Measurements from ENCODE around the gene RSRC1. TPM values are rescaled to one million over a fixed set of nuclear protein-coding genes. Genes with fewer than 3 reads are reported as not detected.
"Not testable (repeated sequence)": the region's sequence is repeated elsewhere in the genome, so short reads cannot be mapped to it uniquely, and the experiment has no call there.

The RSRC1 gene
- total and polyA plus RNA-seq, 5 donors from 2014 or later: 25.8 to 35.7 (median 30.1) TPM

DNA sequence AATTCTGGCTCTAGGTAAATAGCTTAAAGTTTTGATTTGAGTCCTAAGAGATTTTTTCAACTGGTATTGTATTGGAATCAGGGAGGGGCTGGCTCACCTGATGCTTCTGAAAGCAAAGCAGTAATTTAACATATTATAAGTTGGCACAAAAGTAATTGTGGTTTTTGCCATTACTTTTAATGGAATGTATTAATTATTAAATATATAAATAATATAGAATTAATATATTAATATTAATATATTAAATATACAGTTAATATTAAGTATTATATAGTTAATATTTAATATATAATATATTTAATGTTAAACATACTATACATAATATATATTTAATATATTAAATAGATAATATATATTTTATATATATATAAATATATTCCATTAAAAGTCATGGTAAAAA lies 10.4 kb downstream of the RSRC1 start:
- no peak overlapping the region for H3K4me3 Mint-ChIP-seq
- ATAC-seq (ENCODE audit: low read depth in 2 of 2) (no peak), DNase-seq (no peak)
- H3K4me1 ChIP-seq (ENCODE audit: control insufficient read depth, insufficient read depth, low read length, poor library complexity, severe bottlenecking): no peaks in the 10 kb centered on the region
- peaks cover 0 to 2% (median 1%) of the 10 kb centered on the region in 7 donors for H3K9me3 Mint-ChIP-seq
- no peak overlapping the region for H3K27ac ChIP-seq (ENCODE audit: insufficient read depth, low read length, poor library complexity, severe bottlenecking)
- H3K27ac Mint-ChIP-seq: no peak overlapping the region
- no peaks in the 10 kb centered on the region for H3K9me3 ChIP-seq (ENCODE audit: control insufficient read depth in 2 of 2, low read length in 2 of 2)
- peaks cover 28% of the 10 kb centered on the region for H3K36me3 ChIP-seq (ENCODE audit: control insufficient read depth, insufficient read depth, low read length)
- H3K4me3 ChIP-seq (ENCODE audit: low read depth, low read length): no peak overlapping the region
- H3K27me3 Mint-ChIP-seq: no peaks in the 10 kb centered on the region
- H3K4me1 Mint-ChIP-seq: peaks cover 10 to 31% (median 14%) of the 10 kb centered on the region in 4 donors
- peaks cover 33% of the 10 kb centered on the region for H3K36me3 Mint-ChIP-seq
- no peaks in the 10 kb centered on the region for H3K27me3 ChIP-seq (ENCODE audit: control insufficient read depth, insufficient read depth, low read length)

DNA sequence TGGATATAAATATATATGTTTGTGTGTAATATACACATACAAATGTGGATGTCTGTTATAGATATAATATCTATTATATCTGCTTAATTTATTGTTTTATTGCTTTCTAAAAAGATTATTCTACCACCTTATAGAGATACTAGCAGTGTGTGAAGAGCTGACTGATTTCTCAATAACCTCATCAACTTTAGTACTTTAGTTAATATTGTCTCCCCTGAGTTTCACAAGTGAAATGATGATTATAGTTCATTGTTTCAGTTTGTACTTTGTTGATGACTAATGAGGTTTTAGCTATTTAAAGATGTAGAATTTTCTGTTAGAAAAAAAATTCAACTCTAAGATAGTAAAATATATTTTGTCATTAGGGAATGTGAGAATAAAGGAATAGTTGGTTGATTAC lies 11.4 kb downstream of the RSRC1 start:
- no peaks in the 10 kb centered on the region for H3K27me3 ChIP-seq (ENCODE audit: control insufficient read depth, insufficient read depth, low read length)
- no peak overlapping the region for H3K4me3 Mint-ChIP-seq
- H3K27ac Mint-ChIP-seq: no peak overlapping the region

DNA sequence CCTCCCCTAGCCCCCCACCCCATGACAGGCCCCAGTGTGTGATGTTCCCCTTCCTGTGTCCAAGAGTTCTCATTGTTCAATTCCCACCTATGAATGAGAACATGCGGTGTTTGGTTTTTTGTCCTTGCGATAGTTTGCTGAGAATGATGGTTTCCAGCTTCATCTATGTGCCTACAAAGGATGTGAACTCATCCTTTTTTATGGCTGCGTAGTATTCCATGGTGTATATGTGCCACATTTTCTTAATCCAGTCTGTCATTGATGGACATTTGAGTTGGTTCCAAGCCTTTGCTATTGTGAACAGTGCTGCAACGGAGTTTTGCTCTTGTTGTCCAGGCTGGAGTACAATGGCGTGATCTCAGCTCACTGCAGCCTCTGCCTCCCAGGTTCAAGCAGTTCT lies 12.8 kb downstream of the RSRC1 start:
- not testable (repeated sequence) for H3K4me1 ChIP-seq (ENCODE audit: control insufficient read depth, insufficient read depth, low read length, poor library complexity, severe bottlenecking); ATAC-seq (ENCODE audit: low read depth in 2 of 2); H3K4me3 Mint-ChIP-seq; H3K4me3 ChIP-seq (ENCODE audit: low read depth, low read length); H3K27ac Mint-ChIP-seq; H3K27ac ChIP-seq (ENCODE audit: insufficient read depth, low read length, poor library complexity, severe bottlenecking); H3K27me3 ChIP-seq (ENCODE audit: control insufficient read depth, insufficient read depth, low read length); H3K27me3 Mint-ChIP-seq; DNase-seq
- peaks cover 8 to 15% of the 10 kb centered on the region in 2 experiments for H3K9me3 ChIP-seq (ENCODE audit: control insufficient read depth in 2 of 2, low read length in 2 of 2)
- H3K9me3 Mint-ChIP-seq: peaks cover 3 to 20% (median 17%) of the 10 kb centered on the region in 7 donors
- peaks cover 57% of the 10 kb centered on the region for H3K36me3 Mint-ChIP-seq
- H3K36me3 ChIP-seq (ENCODE audit: control insufficient read depth, insufficient read depth, low read length): peaks cover 50% of the 10 kb centered on the region
- H3K4me1 Mint-ChIP-seq: peaks cover 8 to 23% (median 22%) of the 10 kb centered on the region in 4 donors

More for the DNA sequence above, 11.4 kb downstream of the RSRC1 start:
- H3K4me1 ChIP-seq (ENCODE audit: control insufficient read depth, insufficient read depth, low read length, poor library complexity, severe bottlenecking): no peaks in the 10 kb centered on the region
- H3K4me3 ChIP-seq (ENCODE audit: low read depth, low read length): no peak overlapping the region
- Mint-ChIP-seq H3K36me3 (peaks cover 42% of the 10 kb centered on the region), H3K27me3 (no peaks in the 10 kb centered on the region), H3K9me3 (peaks cover 2 to 6% (median 5%) of the 10 kb centered on the region in 7 donors), H3K4me1 (peaks cover 10 to 27% (median 14%) of the 10 kb centered on the region in 4 donors)
- H3K9me3 ChIP-seq (ENCODE audit: control insufficient read depth in 2 of 2, low read length in 2 of 2): peaks cover 3 to 5% of the 10 kb centered on the region in 2 experiments
- no peak overlapping the region for H3K27ac ChIP-seq (ENCODE audit: insufficient read depth, low read length, poor library complexity, severe bottlenecking)
- DNase-seq (no peak), ATAC-seq (ENCODE audit: low read depth in 2 of 2) (no peak)
- H3K36me3 ChIP-seq (ENCODE audit: control insufficient read depth, insufficient read depth, low read length): peaks cover 36% of the 10 kb centered on the region

GRCh38 chr3:158127250-158128219 lies 17.6 kb downstream of the RSRC1 start:
- no peaks in the 10 kb centered on the region for H3K27me3 Mint-ChIP-seq
- H3K4me1 ChIP-seq (ENCODE audit: control insufficient read depth, insufficient read depth, low read length, poor library complexity, severe bottlenecking): no peaks in the 10 kb centered on the region
- H3K4me1 Mint-ChIP-seq: peaks cover 5 to 33% (median 11%) of the 10 kb centered on the region in 4 donors
- no peaks in the 10 kb centered on the region for H3K27me3 ChIP-seq (ENCODE audit: control insufficient read depth, insufficient read depth, low read length)
- H3K36me3 Mint-ChIP-seq: peaks cover 82% of the 10 kb centered on the region
- no peak overlapping the region for H3K27ac Mint-ChIP-seq
- peaks cover 76% of the 10 kb centered on the region for H3K36me3 ChIP-seq (ENCODE audit: control insufficient read depth, insufficient read depth, low read length)
- ATAC-seq (ENCODE audit: low read depth in 2 of 2): no peak
- no peak overlapping the region for H3K27ac ChIP-seq (ENCODE audit: insufficient read depth, low read length, poor library complexity, severe bottlenecking)
- peaks cover 2 to 20% (median 17%) of the 10 kb centered on the region in 7 donors for H3K9me3 Mint-ChIP-seq
- peak overlapping the region in 1 of 4 donors; percentile 24 for H3K4me3 Mint-ChIP-seq
- DNase-seq: no peak
- H3K4me3 ChIP-seq (ENCODE audit: low read depth, low read length): no peak overlapping the region
- peaks cover 11 to 15% of the 10 kb centered on the region in 2 experiments for H3K9me3 ChIP-seq (ENCODE audit: control insufficient read depth in 2 of 2, low read length in 2 of 2)

DNA sequence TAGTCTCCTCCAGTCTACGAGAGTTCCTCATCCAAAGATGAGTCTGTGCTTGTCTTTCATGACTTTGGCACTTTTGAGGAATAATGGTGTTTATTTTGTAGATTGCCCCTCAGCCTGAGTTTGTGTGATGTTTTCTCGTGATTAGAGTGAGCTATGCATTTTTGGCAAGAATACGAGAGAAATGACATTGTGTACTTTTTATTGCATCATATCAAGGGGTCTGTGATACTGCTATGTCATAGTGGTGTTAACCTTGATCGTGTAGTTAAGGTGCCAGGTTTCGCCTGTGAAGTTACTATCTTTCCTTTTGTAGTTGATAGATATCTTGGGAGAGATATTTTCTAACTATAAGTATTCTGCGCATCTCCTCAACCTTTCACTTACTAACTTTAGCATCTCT lies 18.9 kb downstream of the RSRC1 start:
- no peaks in the 10 kb centered on the region for H3K27me3 ChIP-seq (ENCODE audit: control insufficient read depth, insufficient read depth, low read length)
- Mint-ChIP-seq H3K27me3 (no peaks in the 10 kb centered on the region), H3K9me3 (peaks cover 2 to 20% (median 17%) of the 10 kb centered on the region in 7 donors), H3K36me3 (peaks cover 75% of the 10 kb centered on the region), H3K4me1 (peaks cover 8 to 33% (median 11%) of the 10 kb centered on the region in 4 donors), H3K4me3 (no peak overlapping the region), H3K27ac (no peak overlapping the region)
- DNase-seq (no peak), ATAC-seq (ENCODE audit: low read depth in 2 of 2) (no peak)
- peaks cover 70% of the 10 kb centered on the region for H3K36me3 ChIP-seq (ENCODE audit: control insufficient read depth, insufficient read depth, low read length)
- peaks cover 11 to 15% of the 10 kb centered on the region in 2 experiments for H3K9me3 ChIP-seq (ENCODE audit: control insufficient read depth in 2 of 2, low read length in 2 of 2)
- no peak overlapping the region for H3K4me3 ChIP-seq (ENCODE audit: low read depth, low read length)
- H3K27ac ChIP-seq (ENCODE audit: insufficient read depth, low read length, poor library complexity, severe bottlenecking): no peak overlapping the region
- no peaks in the 10 kb centered on the region for H3K4me1 ChIP-seq (ENCODE audit: control insufficient read depth, insufficient read depth, low read length, poor library complexity, severe bottlenecking)

GRCh38 chr3:158134363-158134762 lies 24.5 kb downstream of the RSRC1 start:
- Mint-ChIP-seq H3K4me3 (no peak overlapping the region), H3K9me3 (peaks cover 0 to 2% (median 0%) of the 10 kb centered on the region in 7 donors), H3K4me1 (peaks cover 0 to 8% (median 5%) of the 10 kb centered on the region in 4 donors), H3K27ac (no peak overlapping the region), H3K36me3 (peaks cover 47% of the 10 kb centered on the region), H3K27me3 (no peaks in the 10 kb centered on the region)
- no peaks in the 10 kb centered on the region for H3K9me3 ChIP-seq (ENCODE audit: control insufficient read depth in 2 of 2, low read length in 2 of 2)
- no peak for ATAC-seq (ENCODE audit: low read depth in 2 of 2)
- no peaks in the 10 kb centered on the region for H3K27me3 ChIP-seq (ENCODE audit: control insufficient read depth, insufficient read depth, low read length)
- no peak overlapping the region for H3K27ac ChIP-seq (ENCODE audit: insufficient read depth, low read length, poor library complexity, severe bottlenecking)
- no peak overlapping the region for H3K4me3 ChIP-seq (ENCODE audit: low read depth, low read length)
- peaks cover 22% of the 10 kb centered on the region for H3K36me3 ChIP-seq (ENCODE audit: control insufficient read depth, insufficient read depth, low read length)
- DNase-seq: no peak
- no peaks in the 10 kb centered on the region for H3K4me1 ChIP-seq (ENCODE audit: control insufficient read depth, insufficient read depth, low read length, poor library complexity, severe bottlenecking)

DNA sequence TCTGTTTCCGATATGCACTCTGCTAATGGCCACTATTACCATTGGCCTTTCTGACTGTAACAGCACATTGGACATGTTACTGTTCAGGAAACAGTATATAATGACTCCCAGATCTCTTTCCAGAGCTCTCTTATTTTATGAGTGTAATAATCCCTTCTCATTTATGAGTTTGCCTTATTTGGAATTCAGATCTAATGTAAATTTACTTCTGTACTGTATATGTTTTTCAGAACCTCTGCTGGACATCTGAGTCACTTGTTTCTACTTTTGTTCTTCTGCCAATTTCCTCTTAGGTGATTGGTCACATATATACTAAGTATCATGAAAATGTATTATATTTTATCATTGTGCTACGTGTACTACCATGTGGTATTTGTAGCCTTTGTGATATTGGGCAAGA lies 30.5 kb downstream of the RSRC1 start:
- Histone ChIP-seq H3K4me1 (ENCODE audit: control insufficient read depth, insufficient read depth, low read length, poor library complexity, severe bottlenecking) (no peaks in the 10 kb centered on the region), H3K36me3 (ENCODE audit: control insufficient read depth, insufficient read depth, low read length) (peaks cover 2% of the 10 kb centered on the region), H3K27me3 (ENCODE audit: control insufficient read depth, insufficient read depth, low read length) (no peaks in the 10 kb centered on the region), H3K9me3 (ENCODE audit: control insufficient read depth in 2 of 2, low read length in 2 of 2) (no peaks in the 10 kb centered on the region), H3K4me3 (ENCODE audit: low read depth, low read length) (no peak overlapping the region), H3K27ac (ENCODE audit: insufficient read depth, low read length, poor library complexity, severe bottlenecking) (no peak overlapping the region)
- H3K9me3 Mint-ChIP-seq: peaks cover 0 to 4% (median 0%) of the 10 kb centered on the region in 7 donors
- ATAC-seq (ENCODE audit: low read depth in 2 of 2) (no peak), DNase-seq (no peak)
- no peaks in the 10 kb centered on the region for H3K27me3 Mint-ChIP-seq
- no peak overlapping the region for H3K27ac Mint-ChIP-seq
- no peak overlapping the region for H3K4me3 Mint-ChIP-seq
- H3K36me3 Mint-ChIP-seq: peaks cover 38% of the 10 kb centered on the region
- peaks cover 0 to 9% (median 4%) of the 10 kb centered on the region in 4 donors for H3K4me1 Mint-ChIP-seq
